ENCODE data around the gene JAZF1.

DNA sequence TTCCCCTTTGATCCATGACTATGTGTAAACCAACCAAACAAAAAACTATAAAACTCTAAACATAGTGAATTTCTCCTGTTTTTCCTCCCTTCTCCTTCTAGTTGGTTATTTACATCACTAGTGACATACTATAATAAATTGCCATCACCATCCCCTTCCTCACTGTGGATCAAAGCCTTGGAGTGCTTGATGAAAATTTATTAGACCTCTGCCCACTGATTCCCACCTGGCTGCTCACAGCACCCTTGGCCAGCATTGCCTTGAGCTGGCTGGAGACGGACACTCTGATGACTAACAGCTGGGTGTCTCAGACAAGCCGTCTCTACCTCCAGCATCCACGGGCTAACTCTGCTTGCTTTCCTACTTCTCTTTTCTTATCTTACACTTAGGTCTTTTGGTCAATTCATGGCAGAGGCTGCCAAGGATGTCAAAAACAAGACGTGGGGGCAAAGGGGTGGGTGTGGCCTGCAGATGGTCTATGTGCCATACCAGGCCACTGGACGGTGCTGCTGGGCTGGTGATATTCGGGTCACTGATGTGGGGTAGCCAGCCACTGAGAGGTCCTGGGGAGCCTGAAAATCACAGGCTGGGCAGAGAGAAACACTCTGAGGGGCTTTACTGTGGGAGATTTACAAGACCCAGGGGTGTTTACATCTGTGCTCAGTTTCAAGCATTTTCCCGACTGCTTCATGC is 232.9 kb downstream of the JAZF1 start:
- TF ChIP-seq, protein P1, sequence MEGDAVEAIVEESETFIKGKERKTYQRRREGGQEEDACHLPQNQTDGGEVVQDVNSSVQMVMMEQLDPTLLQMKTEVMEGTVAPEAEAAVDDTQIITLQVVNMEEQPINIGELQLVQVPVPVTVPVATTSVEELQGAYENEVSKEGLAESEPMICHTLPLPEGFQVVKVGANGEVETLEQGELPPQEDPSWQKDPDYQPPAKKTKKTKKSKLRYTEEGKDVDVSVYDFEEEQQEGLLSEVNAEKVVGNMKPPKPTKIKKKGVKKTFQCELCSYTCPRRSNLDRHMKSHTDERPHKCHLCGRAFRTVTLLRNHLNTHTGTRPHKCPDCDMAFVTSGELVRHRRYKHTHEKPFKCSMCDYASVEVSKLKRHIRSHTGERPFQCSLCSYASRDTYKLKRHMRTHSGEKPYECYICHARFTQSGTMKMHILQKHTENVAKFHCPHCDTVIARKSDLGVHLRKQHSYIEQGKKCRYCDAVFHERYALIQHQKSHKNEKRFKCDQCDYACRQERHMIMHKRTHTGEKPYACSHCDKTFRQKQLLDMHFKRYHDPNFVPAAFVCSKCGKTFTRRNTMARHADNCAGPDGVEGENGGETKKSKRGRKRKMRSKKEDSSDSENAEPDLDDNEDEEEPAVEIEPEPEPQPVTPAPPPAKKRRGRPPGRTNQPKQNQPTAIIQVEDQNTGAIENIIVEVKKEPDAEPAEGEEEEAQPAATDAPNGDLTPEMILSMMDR (IDR thresholded peaks at IDR 0.05 in 2 of 3, conservative IDR thresholded peaks at IDR 0.05 in 1 of 3; ENCODE audit: control insufficient read depth in 2 of 3, extremely low read depth in 1 of 3, insufficient read depth in 1 of 3, low read depth in 3 of 3, low read length in 3 of 3): no peak
- TF ChIP-seq WRNIP1 (IDR thresholded peaks at IDR 0.05; ENCODE audit: borderline replicate concordance, low read depth, low read length) (no peak), TCF3 (IDR thresholded peaks at IDR 0.05; ENCODE audit: borderline replicate concordance, insufficient read depth, low read depth, low read length) (no peak), CBFB (IDR thresholded peaks at IDR 0.05; ENCODE audit: low read depth) (no peak), FOS (IDR thresholded peaks at IDR 0.05; ENCODE audit: borderline replicate concordance, extremely low read depth, insufficient read length) (no peak), BRCA1 (IDR thresholded peaks at IDR 0.05; ENCODE audit: low read depth, low read length) (no peak), GABPA (IDR thresholded peaks at IDR 0.05; ENCODE audit: low read depth) (no peak)
- TF ChIP-seq, protein P2, sequence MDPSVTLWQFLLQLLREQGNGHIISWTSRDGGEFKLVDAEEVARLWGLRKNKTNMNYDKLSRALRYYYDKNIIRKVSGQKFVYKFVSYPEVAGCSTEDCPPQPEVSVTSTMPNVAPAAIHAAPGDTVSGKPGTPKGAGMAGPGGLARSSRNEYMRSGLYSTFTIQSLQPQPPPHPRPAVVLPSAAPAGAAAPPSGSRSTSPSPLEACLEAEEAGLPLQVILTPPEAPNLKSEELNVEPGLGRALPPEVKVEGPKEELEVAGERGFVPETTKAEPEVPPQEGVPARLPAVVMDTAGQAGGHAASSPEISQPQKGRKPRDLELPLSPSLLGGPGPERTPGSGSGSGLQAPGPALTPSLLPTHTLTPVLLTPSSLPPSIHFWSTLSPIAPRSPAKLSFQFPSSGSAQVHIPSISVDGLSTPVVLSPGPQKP (IDR thresholded peaks at IDR 0.05; ENCODE audit: low read depth, low read length): no peak
- TF ChIP-seq, protein P3, sequence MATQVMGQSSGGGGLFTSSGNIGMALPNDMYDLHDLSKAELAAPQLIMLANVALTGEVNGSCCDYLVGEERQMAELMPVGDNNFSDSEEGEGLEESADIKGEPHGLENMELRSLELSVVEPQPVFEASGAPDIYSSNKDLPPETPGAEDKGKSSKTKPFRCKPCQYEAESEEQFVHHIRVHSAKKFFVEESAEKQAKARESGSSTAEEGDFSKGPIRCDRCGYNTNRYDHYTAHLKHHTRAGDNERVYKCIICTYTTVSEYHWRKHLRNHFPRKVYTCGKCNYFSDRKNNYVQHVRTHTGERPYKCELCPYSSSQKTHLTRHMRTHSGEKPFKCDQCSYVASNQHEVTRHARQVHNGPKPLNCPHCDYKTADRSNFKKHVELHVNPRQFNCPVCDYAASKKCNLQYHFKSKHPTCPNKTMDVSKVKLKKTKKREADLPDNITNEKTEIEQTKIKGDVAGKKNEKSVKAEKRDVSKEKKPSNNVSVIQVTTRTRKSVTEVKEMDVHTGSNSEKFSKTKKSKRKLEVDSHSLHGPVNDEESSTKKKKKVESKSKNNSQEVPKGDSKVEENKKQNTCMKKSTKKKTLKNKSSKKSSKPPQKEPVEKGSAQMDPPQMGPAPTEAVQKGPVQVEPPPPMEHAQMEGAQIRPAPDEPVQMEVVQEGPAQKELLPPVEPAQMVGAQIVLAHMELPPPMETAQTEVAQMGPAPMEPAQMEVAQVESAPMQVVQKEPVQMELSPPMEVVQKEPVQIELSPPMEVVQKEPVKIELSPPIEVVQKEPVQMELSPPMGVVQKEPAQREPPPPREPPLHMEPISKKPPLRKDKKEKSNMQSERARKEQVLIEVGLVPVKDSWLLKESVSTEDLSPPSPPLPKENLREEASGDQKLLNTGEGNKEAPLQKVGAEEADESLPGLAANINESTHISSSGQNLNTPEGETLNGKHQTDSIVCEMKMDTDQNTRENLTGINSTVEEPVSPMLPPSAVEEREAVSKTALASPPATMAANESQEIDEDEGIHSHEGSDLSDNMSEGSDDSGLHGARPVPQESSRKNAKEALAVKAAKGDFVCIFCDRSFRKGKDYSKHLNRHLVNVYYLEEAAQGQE (IDR thresholded peaks at IDR 0.05; ENCODE audit: low read depth, low read length): no peak
